Right renal cortex interstitium (tissue), 3 donors: ENCODE results near the gene TM4SF1. TPM values are rescaled to one million over a fixed set of nuclear protein-coding genes. Genes with fewer than 3 reads are reported as not detected.

Experiments used
- polyA plus RNA-seq, 3 donors: library from polyadenylated mRNA; unstranded; fragments of 120-200 nt; gene quantifications; one replicate each; pipeline ENCODE4 v1.2.1, GENCODE V29; 2013; ENCODE audit not compliant: insufficient read length in 3 of 3

The TM4SF1 gene
- polyA plus RNA-seq, 3 donors = 68.7 to 79.2 (median 70.3) TPM

Other genes with a start within 250 kb of the TM4SF1 start
- 10 to 100 TPM; 31.1 to 33.7 (median 31.5) TPM for gene HPS3, start 248.0 kb downstream of the TM4SF1 start, polyA plus RNA-seq
- gene CP, start 155.8 kb downstream of the TM4SF1 start, polyA plus RNA-seq = under 1 TPM; 0.33 to 0.69 (median 0.41) TPM
- gene TM4SF18, start 44.0 kb downstream of the TM4SF1 start, polyA plus RNA-seq = 10 to 100 TPM; 30.8 to 33.1 (median 31.3) TPM
- gene TM4SF4, start 97.0 kb upstream of the TM4SF1 start, polyA plus RNA-seq = 1 to 10 TPM; 2.5 to 3.7 (median 3.5) TPM